Measurements from ENCODE around the gene NANOS1.

Gene NANOS1

DNA sequence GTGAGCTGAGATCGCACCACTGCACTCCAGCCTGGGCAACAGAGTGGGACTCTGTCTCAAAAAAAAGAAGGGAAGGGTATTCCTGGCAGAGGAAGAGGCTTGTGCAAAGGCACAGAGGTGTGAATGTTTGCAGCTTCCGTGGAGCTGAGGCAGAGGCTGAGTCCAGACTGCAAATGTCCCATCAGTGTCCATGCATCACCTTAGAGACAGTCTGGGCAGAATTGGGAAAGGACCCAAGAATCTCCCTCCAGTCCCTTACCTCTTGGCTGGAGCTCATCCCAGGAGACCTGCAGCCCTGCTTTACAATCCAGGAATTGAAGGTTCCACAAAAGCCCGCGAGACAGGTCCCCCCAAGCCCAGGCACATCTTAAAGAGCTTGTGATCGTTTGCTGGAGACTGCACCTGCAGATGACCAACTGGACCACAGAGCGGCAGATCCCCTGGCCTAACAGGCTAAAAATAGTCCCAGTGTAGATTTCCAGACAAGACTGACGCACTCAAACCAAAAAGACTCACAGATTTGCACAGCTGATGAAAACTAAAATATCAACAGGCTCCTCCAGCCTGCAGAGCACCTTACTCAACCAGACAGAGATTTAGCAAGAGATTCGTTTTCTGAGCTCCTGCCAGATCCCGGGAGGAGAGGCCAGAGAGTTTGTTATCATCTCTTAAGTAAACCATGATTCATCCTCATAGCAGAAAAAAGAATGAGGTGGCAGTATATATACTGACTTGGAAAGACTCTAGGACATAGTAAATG is 22.9 kb upstream of the NANOS1 start:
- H3K27ac ChIP-seq = peak overlapping the region; percentile 30
- H3K9me3 ChIP-seq (ENCODE audit: control insufficient read depth, low read length) = no peaks in the 10 kb centered on the region
- TF ChIP-seq, protein P1, sequence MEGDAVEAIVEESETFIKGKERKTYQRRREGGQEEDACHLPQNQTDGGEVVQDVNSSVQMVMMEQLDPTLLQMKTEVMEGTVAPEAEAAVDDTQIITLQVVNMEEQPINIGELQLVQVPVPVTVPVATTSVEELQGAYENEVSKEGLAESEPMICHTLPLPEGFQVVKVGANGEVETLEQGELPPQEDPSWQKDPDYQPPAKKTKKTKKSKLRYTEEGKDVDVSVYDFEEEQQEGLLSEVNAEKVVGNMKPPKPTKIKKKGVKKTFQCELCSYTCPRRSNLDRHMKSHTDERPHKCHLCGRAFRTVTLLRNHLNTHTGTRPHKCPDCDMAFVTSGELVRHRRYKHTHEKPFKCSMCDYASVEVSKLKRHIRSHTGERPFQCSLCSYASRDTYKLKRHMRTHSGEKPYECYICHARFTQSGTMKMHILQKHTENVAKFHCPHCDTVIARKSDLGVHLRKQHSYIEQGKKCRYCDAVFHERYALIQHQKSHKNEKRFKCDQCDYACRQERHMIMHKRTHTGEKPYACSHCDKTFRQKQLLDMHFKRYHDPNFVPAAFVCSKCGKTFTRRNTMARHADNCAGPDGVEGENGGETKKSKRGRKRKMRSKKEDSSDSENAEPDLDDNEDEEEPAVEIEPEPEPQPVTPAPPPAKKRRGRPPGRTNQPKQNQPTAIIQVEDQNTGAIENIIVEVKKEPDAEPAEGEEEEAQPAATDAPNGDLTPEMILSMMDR (IDR thresholded peaks at IDR 0.05) = no peak
- H3K36me3 ChIP-seq (ENCODE audit: control insufficient read depth, insufficient read depth, low read length) = no peaks in the 10 kb centered on the region
- H3K9ac ChIP-seq = no peak overlapping the region
- H3K4me1 ChIP-seq = peaks cover 16% of the 10 kb centered on the region
- no peaks in the 10 kb centered on the region for H3K27me3 ChIP-seq (ENCODE audit: control insufficient read depth, insufficient read depth, low read length)
- H3K79me2 ChIP-seq = no peaks in the 10 kb centered on the region
- H3K4me2 ChIP-seq (ENCODE audit: low read length) = no peak overlapping the region
- no peak overlapping the region for H2AFZ ChIP-seq
- peak overlapping the region; percentile 17 for H3K4me3 ChIP-seq (ENCODE audit: low read depth, low read length)

DNA sequence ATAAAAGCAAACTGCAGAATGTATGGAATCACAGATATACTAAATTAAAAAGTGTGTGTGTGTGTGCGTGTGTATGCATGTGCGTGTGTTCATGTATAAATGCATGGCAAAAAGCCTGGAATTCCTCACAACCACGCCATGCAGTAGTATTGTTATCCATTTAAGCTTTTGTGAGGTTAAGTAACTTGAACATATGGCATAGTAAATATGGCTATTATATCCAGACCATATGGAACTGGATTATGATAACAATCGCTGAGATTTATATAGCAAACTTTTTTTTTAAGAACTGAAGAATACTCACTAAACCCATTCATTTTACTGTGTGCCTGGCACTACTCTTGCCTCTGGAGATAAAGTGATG is 22.3 kb upstream of the NANOS1 start:
- H3K4me1 ChIP-seq = peaks cover 16% of the 10 kb centered on the region
- H3K79me2 ChIP-seq = no peaks in the 10 kb centered on the region
- H3K27me3 ChIP-seq (ENCODE audit: control insufficient read depth, insufficient read depth, low read length) = no peaks in the 10 kb centered on the region
- H3K4me2 ChIP-seq (ENCODE audit: low read length) = no peak overlapping the region
- TF ChIP-seq, protein P1 (IDR thresholded peaks at IDR 0.05) = no peak
- H3K27ac ChIP-seq = no peak overlapping the region
- no peak overlapping the region for H2AFZ ChIP-seq
- H3K4me3 ChIP-seq (ENCODE audit: low read depth, low read length) = peak overlapping the region; percentile 17
- no peaks in the 10 kb centered on the region for H3K36me3 ChIP-seq (ENCODE audit: control insufficient read depth, insufficient read depth, low read length)
- H3K9ac ChIP-seq = no peak overlapping the region
- no peaks in the 10 kb centered on the region for H3K9me3 ChIP-seq (ENCODE audit: control insufficient read depth, low read length)

GRCh38 chr10:119020627-119020946 is 8.9 kb upstream of the NANOS1 start:
- no peak overlapping the region for H3K4me2 ChIP-seq (ENCODE audit: low read length)
- no peak overlapping the region for H3K4me3 ChIP-seq (ENCODE audit: low read depth, low read length)
- H3K9ac ChIP-seq = no peak overlapping the region
- no peaks in the 10 kb centered on the region for H3K9me3 ChIP-seq (ENCODE audit: control insufficient read depth, low read length)
- no peaks in the 10 kb centered on the region for H3K79me2 ChIP-seq
- no peaks in the 10 kb centered on the region for H3K27me3 ChIP-seq (ENCODE audit: control insufficient read depth, insufficient read depth, low read length)
- TF ChIP-seq, protein P1 (IDR thresholded peaks at IDR 0.05) = no peak
- no peak overlapping the region for H3K27ac ChIP-seq
- no peaks in the 10 kb centered on the region for H3K36me3 ChIP-seq (ENCODE audit: control insufficient read depth, insufficient read depth, low read length)
- no peak overlapping the region for H2AFZ ChIP-seq
- H3K4me1 ChIP-seq = no peaks in the 10 kb centered on the region

GRCh38 chr10:119022846-119023552 is 6.5 kb upstream of the NANOS1 start:
- Histone ChIP-seq H3K4me2 (ENCODE audit: low read length) (no peak overlapping the region), H3K4me3 (ENCODE audit: low read depth, low read length) (no peak overlapping the region), H3K9ac (no peak overlapping the region), H3K4me1 (no peaks in the 10 kb centered on the region), H3K36me3 (ENCODE audit: control insufficient read depth, insufficient read depth, low read length) (no peaks in the 10 kb centered on the region), H3K9me3 (ENCODE audit: control insufficient read depth, low read length) (no peaks in the 10 kb centered on the region), H2AFZ (no peak overlapping the region), H3K27ac (no peak overlapping the region), H3K27me3 (ENCODE audit: control insufficient read depth, insufficient read depth, low read length) (no peaks in the 10 kb centered on the region), H3K79me2 (no peaks in the 10 kb centered on the region)
- TF ChIP-seq, protein P1 (IDR thresholded peaks at IDR 0.05) = no peak

- no peaks in the 10 kb centered on the region for H3K36me3 ChIP-seq (ENCODE audit: control insufficient read depth, insufficient read depth, low read length)
- H3K4me2 ChIP-seq (ENCODE audit: low read length) = no peak overlapping the region
- TF ChIP-seq, protein P1 (IDR thresholded peaks at IDR 0.05) = no peak
- H3K79me2 ChIP-seq = no peaks in the 10 kb centered on the region
- no peaks in the 10 kb centered on the region for H3K9me3 ChIP-seq (ENCODE audit: control insufficient read depth, low read length)
- no peak overlapping the region for H2AFZ ChIP-seq
- no peaks in the 10 kb centered on the region for H3K27me3 ChIP-seq (ENCODE audit: control insufficient read depth, insufficient read depth, low read length)
- no peak overlapping the region for H3K4me3 ChIP-seq (ENCODE audit: low read depth, low read length)
- no peak overlapping the region for H3K27ac ChIP-seq
- H3K9ac ChIP-seq = no peak overlapping the region
- H3K4me1 ChIP-seq = no peaks in the 10 kb centered on the region
Measured at GRCh38 chr10:119023553-119023868, 6.0 kb upstream of the NANOS1 start.

All from parathyroid adenoma (tissue), 2 donors.